H1 (cell line): Measurements from ENCODE around the gene JUP. TPM values are rescaled to one million over a fixed set of nuclear protein-coding genes. Genes with fewer than 3 reads are reported as not detected.

Experiments used
- EP300 ChIP-seq, 2 experiments: IDR thresholded peaks; 1 replicate in 1 of 2; 2 replicates in 1 of 2; pipeline ENCODE4 v1.6.1; 2011 to 2012; ENCODE audit warnings: low read depth in 2 of 2, low read length in 2 of 2, mild to moderate bottlenecking in 2 of 2, borderline replicate concordance in 1 of 2, inconsistent platforms in 1 of 2, moderate library complexity in 1 of 2
- KDM4A ChIP-seq: IDR thresholded peaks from one replicate; pipeline ENCODE4 v1.7.1; 2012; ENCODE audit warnings: low read depth, mild to moderate bottlenecking, moderate library complexity, low read length, inconsistent platforms; ENCODE audit not compliant: severe bottlenecking
- SIRT6 ChIP-seq: IDR thresholded peaks from one replicate; pipeline ENCODE4 v1.7.1; 2012; ENCODE audit warnings: low read length, inconsistent platforms
- SP1 ChIP-seq: IDR thresholded peaks from 2 replicates; pipeline ENCODE4 v1.6.1; 2011; ENCODE audit warnings: low read depth, low read length
- SP4 ChIP-seq: IDR thresholded peaks from 2 replicates; pipeline ENCODE4 v1.6.1; 2012; ENCODE audit warnings: low read length, inconsistent platforms
- polyA plus RNA-seq, 7 experiments: library from polyadenylated mRNA; depleted of rRNA in 3 of 7; stranded (reverse) in 5 of 7; unstranded in 2 of 7; fragments of >200 nt in 5 of 7; fragments of 200-250 nt in 2 of 7; gene quantifications; 1 replicate in 5 of 7; 2 replicates in 1 of 7; 4 replicates in 1 of 7; pipeline versions ENCODE4 v1.2.1 to v1.2.3, GENCODE V29; 2011 to 2013; ENCODE audit warnings: missing spikeins in 2 of 7, mixed read lengths in 2 of 7
- total RNA-seq: library from RNA; stranded (reverse); fragmentation: NEBNext Ultra II Directional; extraction: Animal tissue kit (Norgen Biotek cat#: 25700); gene quantifications from 2 replicates; pipeline ENCODE4 v1.2.1, GENCODE V29; 2021
- TF ChIP-seq, protein P1 (sequence below): fragments of 300-600 bp; sonication (generic); IDR thresholded peaks from 2 replicates; pipeline ENCODE4 v1.7.1; 2012; ENCODE audit warnings: low read length, moderate library complexity, mild to moderate bottlenecking, inconsistent platforms; ENCODE audit not compliant: insufficient replicate concordance

Gene JUP
- total and polyA plus RNA-seq, 2 of the 8 experiments (the other 6 are each of a cell fraction or from before 2014, with no cell fraction given) = 62.8 to 102 TPM

- TF ChIP-seq, protein P1, sequence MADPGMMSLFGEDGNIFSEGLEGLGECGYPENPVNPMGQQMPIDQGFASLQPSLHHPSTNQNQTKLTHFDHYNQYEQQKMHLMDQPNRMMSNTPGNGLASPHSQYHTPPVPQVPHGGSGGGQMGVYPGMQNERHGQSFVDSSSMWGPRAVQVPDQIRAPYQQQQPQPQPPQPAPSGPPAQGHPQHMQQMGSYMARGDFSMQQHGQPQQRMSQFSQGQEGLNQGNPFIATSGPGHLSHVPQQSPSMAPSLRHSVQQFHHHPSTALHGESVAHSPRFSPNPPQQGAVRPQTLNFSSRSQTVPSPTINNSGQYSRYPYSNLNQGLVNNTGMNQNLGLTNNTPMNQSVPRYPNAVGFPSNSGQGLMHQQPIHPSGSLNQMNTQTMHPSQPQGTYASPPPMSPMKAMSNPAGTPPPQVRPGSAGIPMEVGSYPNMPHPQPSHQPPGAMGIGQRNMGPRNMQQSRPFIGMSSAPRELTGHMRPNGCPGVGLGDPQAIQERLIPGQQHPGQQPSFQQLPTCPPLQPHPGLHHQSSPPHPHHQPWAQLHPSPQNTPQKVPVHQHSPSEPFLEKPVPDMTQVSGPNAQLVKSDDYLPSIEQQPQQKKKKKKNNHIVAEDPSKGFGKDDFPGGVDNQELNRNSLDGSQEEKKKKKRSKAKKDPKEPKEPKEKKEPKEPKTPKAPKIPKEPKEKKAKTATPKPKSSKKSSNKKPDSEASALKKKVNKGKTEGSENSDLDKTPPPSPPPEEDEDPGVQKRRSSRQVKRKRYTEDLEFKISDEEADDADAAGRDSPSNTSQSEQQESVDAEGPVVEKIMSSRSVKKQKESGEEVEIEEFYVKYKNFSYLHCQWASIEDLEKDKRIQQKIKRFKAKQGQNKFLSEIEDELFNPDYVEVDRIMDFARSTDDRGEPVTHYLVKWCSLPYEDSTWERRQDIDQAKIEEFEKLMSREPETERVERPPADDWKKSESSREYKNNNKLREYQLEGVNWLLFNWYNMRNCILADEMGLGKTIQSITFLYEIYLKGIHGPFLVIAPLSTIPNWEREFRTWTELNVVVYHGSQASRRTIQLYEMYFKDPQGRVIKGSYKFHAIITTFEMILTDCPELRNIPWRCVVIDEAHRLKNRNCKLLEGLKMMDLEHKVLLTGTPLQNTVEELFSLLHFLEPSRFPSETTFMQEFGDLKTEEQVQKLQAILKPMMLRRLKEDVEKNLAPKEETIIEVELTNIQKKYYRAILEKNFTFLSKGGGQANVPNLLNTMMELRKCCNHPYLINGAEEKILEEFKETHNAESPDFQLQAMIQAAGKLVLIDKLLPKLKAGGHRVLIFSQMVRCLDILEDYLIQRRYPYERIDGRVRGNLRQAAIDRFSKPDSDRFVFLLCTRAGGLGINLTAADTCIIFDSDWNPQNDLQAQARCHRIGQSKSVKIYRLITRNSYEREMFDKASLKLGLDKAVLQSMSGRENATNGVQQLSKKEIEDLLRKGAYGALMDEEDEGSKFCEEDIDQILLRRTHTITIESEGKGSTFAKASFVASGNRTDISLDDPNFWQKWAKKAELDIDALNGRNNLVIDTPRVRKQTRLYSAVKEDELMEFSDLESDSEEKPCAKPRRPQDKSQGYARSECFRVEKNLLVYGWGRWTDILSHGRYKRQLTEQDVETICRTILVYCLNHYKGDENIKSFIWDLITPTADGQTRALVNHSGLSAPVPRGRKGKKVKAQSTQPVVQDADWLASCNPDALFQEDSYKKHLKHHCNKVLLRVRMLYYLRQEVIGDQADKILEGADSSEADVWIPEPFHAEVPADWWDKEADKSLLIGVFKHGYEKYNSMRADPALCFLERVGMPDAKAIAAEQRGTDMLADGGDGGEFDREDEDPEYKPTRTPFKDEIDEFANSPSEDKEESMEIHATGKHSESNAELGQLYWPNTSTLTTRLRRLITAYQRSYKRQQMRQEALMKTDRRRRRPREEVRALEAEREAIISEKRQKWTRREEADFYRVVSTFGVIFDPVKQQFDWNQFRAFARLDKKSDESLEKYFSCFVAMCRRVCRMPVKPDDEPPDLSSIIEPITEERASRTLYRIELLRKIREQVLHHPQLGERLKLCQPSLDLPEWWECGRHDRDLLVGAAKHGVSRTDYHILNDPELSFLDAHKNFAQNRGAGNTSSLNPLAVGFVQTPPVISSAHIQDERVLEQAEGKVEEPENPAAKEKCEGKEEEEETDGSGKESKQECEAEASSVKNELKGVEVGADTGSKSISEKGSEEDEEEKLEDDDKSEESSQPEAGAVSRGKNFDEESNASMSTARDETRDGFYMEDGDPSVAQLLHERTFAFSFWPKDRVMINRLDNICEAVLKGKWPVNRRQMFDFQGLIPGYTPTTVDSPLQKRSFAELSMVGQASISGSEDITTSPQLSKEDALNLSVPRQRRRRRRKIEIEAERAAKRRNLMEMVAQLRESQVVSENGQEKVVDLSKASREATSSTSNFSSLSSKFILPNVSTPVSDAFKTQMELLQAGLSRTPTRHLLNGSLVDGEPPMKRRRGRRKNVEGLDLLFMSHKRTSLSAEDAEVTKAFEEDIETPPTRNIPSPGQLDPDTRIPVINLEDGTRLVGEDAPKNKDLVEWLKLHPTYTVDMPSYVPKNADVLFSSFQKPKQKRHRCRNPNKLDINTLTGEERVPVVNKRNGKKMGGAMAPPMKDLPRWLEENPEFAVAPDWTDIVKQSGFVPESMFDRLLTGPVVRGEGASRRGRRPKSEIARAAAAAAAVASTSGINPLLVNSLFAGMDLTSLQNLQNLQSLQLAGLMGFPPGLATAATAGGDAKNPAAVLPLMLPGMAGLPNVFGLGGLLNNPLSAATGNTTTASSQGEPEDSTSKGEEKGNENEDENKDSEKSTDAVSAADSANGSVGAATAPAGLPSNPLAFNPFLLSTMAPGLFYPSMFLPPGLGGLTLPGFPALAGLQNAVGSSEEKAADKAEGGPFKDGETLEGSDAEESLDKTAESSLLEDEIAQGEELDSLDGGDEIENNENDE = no peak
- TF ChIP-seq KDM4A (no peak), SP1 (no peak), SIRT6 (no peak), EP300 (IDR thresholded peaks at IDR 0.05; ENCODE audit: borderline replicate concordance in 1 of 2, low read depth in 2 of 2, low read length in 2 of 2) (no peak), SP4 (no peak)
Observed at GRCh38 chr17:41779954-41780353, 6.6 kb downstream of the JUP start (continued).
